H1 (cell line): ENCODE data around the gene IRF7. TPM values are rescaled to one million over a fixed set of nuclear protein-coding genes. Genes with fewer than 3 reads are reported as not detected.
A peak's percentile ranks its signal among the peaks of the same experiment; 100 is the strongest.

Experiments used
- ASH2L ChIP-seq: fragments of 200-600, 300-600 bp; sonication (generic); IDR thresholded peaks from one replicate; pipeline ENCODE4 v1.7.1; 2017; ENCODE audit warnings: low read length
- BACH1 ChIP-seq: IDR thresholded peaks from 2 replicates; pipeline ENCODE4 v1.6.1; 2012; ENCODE audit warnings: low read length, improper control_type of control experiment
- CBX8 ChIP-seq: fragments of 300-800, 300-1000 bp; sonication (generic); IDR thresholded peaks from 2 replicates; pipeline ENCODE4 v1.7.1; 2016; ENCODE audit warnings: low read depth, low read length, borderline replicate concordance
- CHD1 ChIP-seq: IDR thresholded peaks from 2 replicates; pipeline ENCODE4 v1.6.1; 2012; ENCODE audit warnings: low read depth, low read length, improper control_type of control experiment
- EZH2 ChIP-seq: fragments of 200-600 bp; sonication (generic); IDR thresholded peaks from 2 replicates; pipeline ENCODE4 v1.7.1; 2012; ENCODE audit warnings: low read depth, mild to moderate bottlenecking, moderate library complexity, low read length, inconsistent platforms; ENCODE audit not compliant: severe bottlenecking
- GTF2F1 ChIP-seq: IDR thresholded peaks from 2 replicates; pipeline ENCODE4 v1.6.1; 2012; ENCODE audit warnings: low read depth, low read length, improper control_type of control experiment, borderline replicate concordance
- HDAC6 ChIP-seq: IDR thresholded peaks from one replicate; pipeline ENCODE4 v1.7.1; 2012; ENCODE audit warnings: low read depth, mild to moderate bottlenecking, inconsistent platforms, low read length, moderate library complexity
- JUN ChIP-seq: IDR thresholded peaks from 2 replicates; pipeline ENCODE4 v1.6.1; 2011; ENCODE audit warnings: low read depth, mild to moderate bottlenecking, improper control_type of control experiment, low read length
- MAFK ChIP-seq: IDR thresholded peaks from 2 replicates; pipeline ENCODE4 v1.6.1; 2012; ENCODE audit warnings: low read depth, mild to moderate bottlenecking, improper control_type of control experiment, low read length
- POU5F1 ChIP-seq: IDR thresholded peaks from 2 replicates; pipeline ENCODE4 v1.6.1; 2011; ENCODE audit warnings: low read depth, mild to moderate bottlenecking, low read length, moderate library complexity
- RBBP5 ChIP-seq: IDR thresholded peaks from 2 replicates; pipeline ENCODE4 v1.7.1; 2012; ENCODE audit warnings: low read depth, mild to moderate bottlenecking, inconsistent platforms, low read length, moderate library complexity, borderline replicate concordance
- RFX5 ChIP-seq: IDR thresholded peaks from 2 replicates; pipeline ENCODE4 v1.6.1; 2011; ENCODE audit warnings: low read depth, low read length, improper control_type of control experiment, borderline replicate concordance
- SAP30 ChIP-seq: fragments of 300-600 bp; sonication (generic); IDR thresholded peaks from 2 replicates; pipeline ENCODE4 v1.7.1; 2012; ENCODE audit warnings: low read length, moderate library complexity, mild to moderate bottlenecking, inconsistent platforms; ENCODE audit not compliant: insufficient read depth, insufficient replicate concordance
- SP1 ChIP-seq: IDR thresholded peaks from 2 replicates; pipeline ENCODE4 v1.6.1; 2011; ENCODE audit warnings: low read depth, low read length
- TAF1 ChIP-seq: IDR thresholded peaks from 2 replicates; pipeline ENCODE4 v1.6.1; 2011; ENCODE audit warnings: mild to moderate bottlenecking, low read depth, low read length
- YY1 ChIP-seq: IDR thresholded peaks from 2 replicates; pipeline ENCODE4 v1.6.1; 2011; ENCODE audit warnings: low read depth, mild to moderate bottlenecking, low read length
- polyA plus RNA-seq, 7 experiments: library from polyadenylated mRNA; depleted of rRNA in 3 of 7; stranded (reverse) in 5 of 7; unstranded in 2 of 7; fragments of >200 nt in 5 of 7; fragments of 200-250 nt in 2 of 7; gene quantifications; 1 replicate in 5 of 7; 2 replicates in 1 of 7; 4 replicates in 1 of 7; pipeline versions ENCODE4 v1.2.1 to v1.2.3, GENCODE V29; 2011 to 2013; ENCODE audit warnings: missing spikeins in 2 of 7, mixed read lengths in 2 of 7
- total RNA-seq: library from RNA; stranded (reverse); fragmentation: NEBNext Ultra II Directional; extraction: Animal tissue kit (Norgen Biotek cat#: 25700); gene quantifications from 2 replicates; pipeline ENCODE4 v1.2.1, GENCODE V29; 2021
- TF ChIP-seq, protein P1 (sequence below): IDR thresholded peaks from 2 replicates; pipeline ENCODE4 v1.6.1; 2012; ENCODE audit warnings: inconsistent platforms
- TF ChIP-seq, protein P2 (sequence below): IDR thresholded peaks from 2 replicates; pipeline ENCODE4 v1.6.1; 2011; ENCODE audit warnings: low read depth, mild to moderate bottlenecking, low read length; ENCODE audit not compliant: insufficient read depth
- TF ChIP-seq, protein P3 (sequence below): IDR thresholded peaks from 2 replicates; pipeline ENCODE4 v1.6.1; 2012; ENCODE audit warnings: inconsistent platforms
- TF ChIP-seq, protein P4 (sequence below): IDR thresholded peaks from 2 replicates; pipeline ENCODE4 v1.6.1; 2011; ENCODE audit warnings: low read length, improper control_type of control experiment

IRF7 gene
- total and polyA plus RNA-seq, 2 of the 8 experiments (the other 6 are each of a cell fraction or from before 2014, with no cell fraction given) = 9.1 to 9.6 TPM

DNA sequence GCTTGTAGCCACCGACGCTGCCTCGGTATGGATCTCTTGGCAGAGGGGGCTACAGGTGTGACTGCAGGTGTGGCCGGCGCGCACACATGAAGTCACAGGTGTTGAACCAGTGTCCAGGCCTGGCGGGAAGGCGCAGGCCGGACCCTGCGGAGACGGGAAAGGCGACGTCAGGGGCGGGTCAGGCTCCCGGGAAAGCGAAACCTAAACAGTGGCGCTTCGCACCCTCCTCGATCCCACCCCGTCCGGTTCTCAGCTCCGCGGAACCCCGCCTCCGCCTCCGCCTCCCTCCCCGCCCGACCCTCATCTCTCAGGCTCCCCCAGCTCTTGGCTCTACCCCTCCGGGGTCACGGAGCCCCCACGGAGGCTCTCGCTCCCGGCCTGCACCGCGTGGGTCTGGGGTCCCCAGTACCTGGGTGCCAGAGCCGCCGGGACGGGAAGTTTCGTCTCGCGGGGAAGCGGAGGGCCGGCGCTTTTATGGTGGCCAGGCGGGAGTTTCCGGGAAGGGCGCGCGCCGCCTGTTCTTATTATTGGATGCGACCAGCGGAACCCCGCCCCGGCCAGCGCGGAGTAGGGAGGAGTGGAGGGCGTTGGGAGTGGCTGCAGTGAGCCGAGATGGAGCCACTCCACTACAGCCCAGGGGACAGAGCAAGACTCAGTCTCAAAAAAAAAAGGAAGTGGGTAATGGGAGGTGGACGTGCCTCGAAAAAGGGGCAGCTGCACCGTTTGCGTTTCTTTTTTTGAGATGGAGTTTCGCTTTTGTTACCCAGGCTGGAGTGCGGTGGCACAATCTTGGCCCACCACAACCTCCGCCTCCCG lies at the start of gene IRF7 (continued):
- TF ChIP-seq, protein P1, sequence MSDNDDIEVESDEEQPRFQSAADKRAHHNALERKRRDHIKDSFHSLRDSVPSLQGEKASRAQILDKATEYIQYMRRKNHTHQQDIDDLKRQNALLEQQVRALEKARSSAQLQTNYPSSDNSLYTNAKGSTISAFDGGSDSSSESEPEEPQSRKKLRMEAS = no peak; the same call in none of the 2 replicates
- TF ChIP-seq CBX8 (no peak), RBBP5 (no peak; the same call in 1 of the 2 replicates), SAP30 (no peak), BACH1 (no peak), POU5F1 (no peak), HDAC6 (no peak), GTF2F1 (no peak), JUN (no peak), MAFK (no peak), ASH2L (peak; percentile 47), EZH2 (no peak), SP1 (0 out of 2 replicates have a peak, but pooled peaks have one; percentile 11), YY1 (no peak), TAF1 (no peak; the same call in 1 of the 2 replicates), RFX5 (no peak), CHD1 (no peak)
- TF ChIP-seq, protein P2, sequence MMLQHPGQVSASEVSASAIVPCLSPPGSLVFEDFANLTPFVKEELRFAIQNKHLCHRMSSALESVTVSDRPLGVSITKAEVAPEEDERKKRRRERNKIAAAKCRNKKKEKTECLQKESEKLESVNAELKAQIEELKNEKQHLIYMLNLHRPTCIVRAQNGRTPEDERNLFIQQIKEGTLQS = no peak
- TF ChIP-seq, protein P3, sequence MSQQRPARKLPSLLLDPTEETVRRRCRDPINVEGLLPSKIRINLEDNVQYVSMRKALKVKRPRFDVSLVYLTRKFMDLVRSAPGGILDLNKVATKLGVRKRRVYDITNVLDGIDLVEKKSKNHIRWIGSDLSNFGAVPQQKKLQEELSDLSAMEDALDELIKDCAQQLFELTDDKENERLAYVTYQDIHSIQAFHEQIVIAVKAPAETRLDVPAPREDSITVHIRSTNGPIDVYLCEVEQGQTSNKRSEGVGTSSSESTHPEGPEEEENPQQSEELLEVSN = peak; percentile 60
- TF ChIP-seq, protein P4, sequence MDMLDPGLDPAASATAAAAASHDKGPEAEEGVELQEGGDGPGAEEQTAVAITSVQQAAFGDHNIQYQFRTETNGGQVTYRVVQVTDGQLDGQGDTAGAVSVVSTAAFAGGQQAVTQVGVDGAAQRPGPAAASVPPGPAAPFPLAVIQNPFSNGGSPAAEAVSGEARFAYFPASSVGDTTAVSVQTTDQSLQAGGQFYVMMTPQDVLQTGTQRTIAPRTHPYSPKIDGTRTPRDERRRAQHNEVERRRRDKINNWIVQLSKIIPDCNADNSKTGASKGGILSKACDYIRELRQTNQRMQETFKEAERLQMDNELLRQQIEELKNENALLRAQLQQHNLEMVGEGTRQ = no peak
